NCI-H1105 (cell line): ENCODE data around the gene TMTC4.
A peak's percentile ranks its signal among the peaks of the same experiment; 100 is the strongest.

Experiments
- DNase-seq: peaks from one replicate; lab custom pipeline; 2025; lab: John Stamatoyannopoulos, UW

Gene TMTC4

GRCh38 chr13:100667894-100668293 lies 6.7 kb downstream of the TMTC4 start:
- no peak for DNase-seq

- peak; percentile 37 for DNase-seq
Observed at GRCh38 chr13:100666124-100666523, 8.5 kb downstream of the TMTC4 start.

GRCh38 chr13:100665403-100665802 lies 9.2 kb downstream of the TMTC4 start:
- DNase-seq, result no peak

- no peak for DNase-seq
Observed at GRCh38 chr13:100664171-100664900, 10.3 kb downstream of the TMTC4 start.

GRCh38 chr13:100662468-100663211 lies 12.0 kb downstream of the TMTC4 start:
- DNase-seq, result no peak

GRCh38 chr13:100660761-100661160 lies 13.8 kb downstream of the TMTC4 start:
- no peak for DNase-seq

GRCh38 chr13:100659578-100659977 lies 15.0 kb downstream of the TMTC4 start:
- no peak for DNase-seq

- no peak for DNase-seq
Observed at GRCh38 chr13:100658363-100658762, 16.2 kb downstream of the TMTC4 start.

GRCh38 chr13:100657881-100658315 lies 16.7 kb downstream of the TMTC4 start:
- DNase-seq, result no peak

- no peak for DNase-seq
Observed at GRCh38 chr13:100652510-100652909, 22.1 kb downstream of the TMTC4 start.

- DNase-seq, result peak; percentile 69
Observed at GRCh38 chr13:100650326-100650725, 24.3 kb downstream of the TMTC4 start.

GRCh38 chr13:100648354-100648753 lies 26.2 kb downstream of the TMTC4 start:
- DNase-seq, result no peak

GRCh38 chr13:100646871-100647270 lies 27.7 kb downstream of the TMTC4 start:
- no peak for DNase-seq

- DNase-seq, result peak; percentile 54
Observed at GRCh38 chr13:100646030-100646673, 28.4 kb downstream of the TMTC4 start.

- DNase-seq, result peak; percentile 77
Observed at GRCh38 chr13:100645382-100645781, 29.2 kb downstream of the TMTC4 start.

GRCh38 chr13:100644371-100644770 lies 30.2 kb downstream of the TMTC4 start:
- peak; percentile 40 for DNase-seq

GRCh38 chr13:100637796-100638195 lies 36.8 kb downstream of the TMTC4 start:
- no peak for DNase-seq

- no peak for DNase-seq
Observed at GRCh38 chr13:100637380-100637779, 37.2 kb downstream of the TMTC4 start.

- no peak for DNase-seq
Observed at GRCh38 chr13:100636441-100636840, 38.2 kb downstream of the TMTC4 start.

GRCh38 chr13:100636004-100636403 lies 38.6 kb downstream of the TMTC4 start:
- DNase-seq, result no peak

- no peak for DNase-seq
Observed at GRCh38 chr13:100634696-100635095, 39.9 kb downstream of the TMTC4 start.

- no peak for DNase-seq
Observed at GRCh38 chr13:100633461-100633860, 41.1 kb downstream of the TMTC4 start.

GRCh38 chr13:100630555-100630954 lies 44.0 kb downstream of the TMTC4 start:
- DNase-seq, result no peak
